ENCODE data around the gene SPP1.

Gene SPP1

GRCh38 chr4:88027611-88028608, 52.4 kb downstream of the SPP1 start:
- no peak for DNase-seq

- no peak for DNase-seq
Measured at GRCh38 chr4:88028946-88029345, 53.4 kb downstream of the SPP1 start.

GRCh38 chr4:88029556-88029955, 54.0 kb downstream of the SPP1 start:
- DNase-seq, result no peak

- DNase-seq, result no peak
Measured at GRCh38 chr4:88030565-88031310, 55.2 kb downstream of the SPP1 start.
